Gastroesophageal sphincter (tissue), 4 donors: ENCODE data around the gene GRIK1. TPM values are rescaled to one million over a fixed set of nuclear protein-coding genes. Genes with fewer than 3 reads are reported as not detected.

Source experiments
- ATAC-seq: fragments of 150-250 bp; one replicate; pipeline ENCODE4 v1.9.1; 2016; ENCODE audit warnings: mild to moderate bottlenecking, moderate library complexity
- H3K27ac ChIP-seq, 4 donors: fragments of 200-600 bp; sonication (generic) in 3 of 4; 1 replicate in 3 of 4; 2 replicates in 1 of 4; pipeline ENCODE4 v1.5.1; 2016 to 2019
- H3K27me3 ChIP-seq: fragments of 200-600 bp; sonication (generic); one replicate; pipeline ENCODE4 v1.5.1; 2019
- H3K36me3 ChIP-seq, 2 donors: fragments of 200-600 bp; sonication (generic); one replicate each; pipeline ENCODE4 v1.5.1; 2019; ENCODE audit warnings: control low read depth in 1 of 2
- H3K4me1 ChIP-seq, 3 donors: fragments of 200-600 bp; sonication (generic); 1 replicate in 2 of 3; 2 replicates in 1 of 3; pipeline ENCODE4 v1.5.1; 2016 to 2019; ENCODE audit warnings: control low read depth in 2 of 3
- H3K4me3 ChIP-seq, 2 donors: fragments of 200-600 bp; sonication (generic); one replicate each; pipeline ENCODE4 v1.5.1; 2019; ENCODE audit warnings: mild to moderate bottlenecking in 1 of 2, moderate library complexity in 1 of 2
- H3K9me3 ChIP-seq, 3 donors: fragments of 200-600 bp; sonication (generic); one replicate each; pipeline ENCODE4 v1.5.1; 2017 to 2019; ENCODE audit warnings: control low read depth in 2 of 3
- CTCF ChIP-seq, 4 experiments: fragments of 200-600 bp in 2 of 4; fragments of 450-650 bp in 2 of 4; sonication (generic) in 1 of 4; IDR thresholded peaks; one replicate each; pipeline ENCODE4 v1.5.1; 2017 to 2019; ENCODE audit warnings: antibody characterized with exemption in 4 of 4, mild to moderate bottlenecking in 2 of 4, moderate library complexity in 2 of 4
- EP300 ChIP-seq: sonication (generic); formaldehyde crosslinking; IDR thresholded peaks from one replicate; pipeline ENCODE4 v1.6.1; 2017; ENCODE audit warnings: antibody characterized with exemption, mild to moderate bottlenecking
- POLR2A ChIP-seq, 2 donors: fragments of 450-650 bp; IDR thresholded peaks; one replicate each; pipeline ENCODE4 v1.6.1; 2017; ENCODE audit warnings: antibody characterized with exemption in 2 of 2, mild to moderate bottlenecking in 2 of 2, moderate library complexity in 1 of 2
- POLR2AphosphoS5 ChIP-seq: sonication (generic); formaldehyde crosslinking; IDR thresholded peaks from one replicate; pipeline ENCODE4 v1.6.1; 2017; ENCODE audit warnings: antibody characterized with exemption
- WGBS, 2 donors: methylation state at CpG; one replicate each; pipeline ENCODE4 v1.1.5; 2018; ENCODE audit warnings: low coverage in 1 of 2; 5-methylcytosine and 5-hydroxymethylcytosine counted together
- total RNA-seq, 4 donors: library from RNA; depleted of rRNA; stranded (reverse); fragments of >200 nt; gene quantifications; one replicate each; pipeline ENCODE4 v1.1.0, GENCODE V29; 2016

GRIK1 gene
- total RNA-seq, 4 donors from 2014 or later: 0.32 to 0.67 TPM; not detected in 2

GRCh38 chr21:29568020-29568697 lies 371.6 kb downstream of the GRIK1 start:
- H3K9me3 ChIP-seq: no peaks in the 10 kb centered on the region
- WGBS, 2 donors: 78 to 100% methylated on average over 1 of the region's 1 CpG
- H3K36me3 ChIP-seq: no peaks in the 10 kb centered on the region
- ATAC-seq: no peak
- H3K27me3 ChIP-seq: no peaks in the 10 kb centered on the region
- H3K4me1 ChIP-seq: no peaks in the 10 kb centered on the region
- TF ChIP-seq EP300: no peak
- TF ChIP-seq CTCF (IDR thresholded peaks at IDR 0.05): no peak
- TF ChIP-seq POLR2A (IDR thresholded peaks at IDR 0.05): no peak
- no peak overlapping the region for H3K27ac ChIP-seq
- no peak overlapping the region for H3K4me3 ChIP-seq

DNA sequence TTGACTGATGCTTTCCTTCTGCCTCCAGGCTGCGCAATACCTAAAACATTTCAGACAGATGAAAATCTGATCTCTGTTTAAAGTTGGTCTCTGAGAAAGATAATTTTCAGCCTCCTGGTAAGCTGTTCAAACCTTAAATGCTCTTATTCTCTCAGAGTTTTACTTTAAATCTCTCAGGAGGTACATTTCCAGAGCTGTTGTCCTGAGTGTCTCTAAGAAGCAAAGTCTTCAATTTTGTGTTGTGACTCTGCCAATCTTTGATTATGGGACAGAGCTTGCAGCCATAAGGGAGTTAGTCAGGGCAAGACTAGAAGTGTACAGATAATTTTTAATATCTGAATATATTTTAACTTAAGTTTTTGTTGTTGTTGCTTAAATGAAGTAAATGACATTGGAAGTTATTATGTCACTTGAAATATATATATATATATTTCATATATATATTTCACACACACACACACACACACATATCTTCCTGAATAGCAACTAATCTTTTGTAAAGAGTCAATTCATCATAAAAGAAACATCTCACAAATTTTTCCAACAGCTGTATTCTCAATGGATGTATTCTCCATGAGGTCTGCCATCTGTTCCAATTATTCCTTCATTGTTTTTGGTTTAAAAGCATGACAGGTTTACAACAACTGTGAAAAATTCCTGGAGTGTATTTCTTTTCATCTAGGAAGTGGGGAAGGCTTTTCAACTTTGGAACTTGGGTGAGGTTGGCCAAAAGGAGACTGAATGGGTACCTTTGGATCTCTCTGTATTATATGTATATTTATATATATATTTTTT lies 381.7 kb downstream of the GRIK1 start:
- Histone ChIP-seq H3K9me3 (no peaks in the 10 kb centered on the region), H3K4me3 (no peak overlapping the region), H3K27ac (no peak overlapping the region), H3K27me3 (no peaks in the 10 kb centered on the region), H3K36me3 (no peaks in the 10 kb centered on the region), H3K4me1 (no peaks in the 10 kb centered on the region)
- no peak for TF ChIP-seq CTCF (IDR thresholded peaks at IDR 0.05)
- no peak for TF ChIP-seq POLR2A (IDR thresholded peaks at IDR 0.05)
- TF ChIP-seq POLR2AphosphoS5: no peak
- TF ChIP-seq EP300: no peak
- ATAC-seq: no peak
- WGBS, 2 donors: 67 to 100% methylated on average over 1 of the region's 1 CpG

- Histone ChIP-seq H3K27ac (no peak overlapping the region), H3K36me3 (no peaks in the 10 kb centered on the region), H3K9me3 (no peaks in the 10 kb centered on the region), H3K27me3 (no peaks in the 10 kb centered on the region), H3K4me1 (no peaks in the 10 kb centered on the region), H3K4me3 (no peak overlapping the region)
- ATAC-seq: no peak
- WGBS, 2 donors: 42 to 79% methylated on average over 1 of the region's 1 CpG
- TF ChIP-seq EP300: no peak
- no peak for TF ChIP-seq POLR2A (IDR thresholded peaks at IDR 0.05)
- no peak for TF ChIP-seq POLR2AphosphoS5
- no peak for TF ChIP-seq CTCF (IDR thresholded peaks at IDR 0.05)
Measured at GRCh38 chr21:29557200-29557599, 382.6 kb downstream of the GRIK1 start.

DNA sequence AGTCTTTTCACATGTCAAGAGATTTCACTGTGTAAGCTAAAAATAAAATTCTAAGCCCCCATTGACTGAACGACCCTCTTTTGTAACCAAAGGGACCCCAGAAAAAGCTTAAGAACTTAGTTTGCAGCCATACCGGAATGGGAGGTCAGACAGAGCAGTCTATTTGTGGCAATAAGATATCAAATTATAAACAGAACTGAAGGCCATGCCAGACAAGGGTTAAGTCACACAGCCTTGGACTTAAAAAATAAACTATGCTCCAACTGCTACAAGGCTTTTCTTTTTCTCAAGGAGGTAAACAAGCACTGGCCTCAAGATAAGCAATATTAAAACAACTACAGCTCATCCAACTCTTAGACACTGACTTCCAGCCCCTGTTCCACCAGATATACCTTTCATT lies 384.2 kb downstream of the GRIK1 start:
- Histone ChIP-seq H3K9me3 (no peaks in the 10 kb centered on the region), H3K27ac (no peak overlapping the region), H3K4me1 (no peaks in the 10 kb centered on the region), H3K27me3 (no peaks in the 10 kb centered on the region), H3K4me3 (no peak overlapping the region), H3K36me3 (no peaks in the 10 kb centered on the region)
- ATAC-seq: no peak
- TF ChIP-seq CTCF (IDR thresholded peaks at IDR 0.05) (no peak), POLR2A (IDR thresholded peaks at IDR 0.05) (no peak), EP300 (no peak), POLR2AphosphoS5 (no peak)
- 22 to 34% methylated on average over 2 of the region's 2 CpGs for WGBS, 2 donors

GRCh38 chr21:29550205-29550604 lies 389.6 kb downstream of the GRIK1 start:
- Histone ChIP-seq H3K9me3 (no peaks in the 10 kb centered on the region), H3K27me3 (no peaks in the 10 kb centered on the region), H3K27ac (no peak overlapping the region), H3K4me1 (no peaks in the 10 kb centered on the region), H3K4me3 (no peak overlapping the region), H3K36me3 (no peaks in the 10 kb centered on the region)
- ATAC-seq: no peak
- TF ChIP-seq POLR2A (IDR thresholded peaks at IDR 0.05) (no peak), POLR2AphosphoS5 (no peak), CTCF (IDR thresholded peaks at IDR 0.05) (no peak), EP300 (no peak)
- WGBS, 2 donors: 51 to 83% methylated on average over 1 to 2 of the region's 2 CpGs
